Measurements from ENCODE around the gene SERTAD1. TPM values are rescaled to one million over a fixed set of nuclear protein-coding genes. Genes with fewer than 3 reads are reported as not detected.
"Not testable (repeated sequence)": the region's sequence is repeated elsewhere in the genome, so short reads cannot be mapped to it uniquely, and the experiment has no call there.

The SERTAD1 gene
- total and polyA plus RNA-seq, 3 experiments from 2014 or later = 13.0 to 17.8 (median 15.9) TPM

DNA sequence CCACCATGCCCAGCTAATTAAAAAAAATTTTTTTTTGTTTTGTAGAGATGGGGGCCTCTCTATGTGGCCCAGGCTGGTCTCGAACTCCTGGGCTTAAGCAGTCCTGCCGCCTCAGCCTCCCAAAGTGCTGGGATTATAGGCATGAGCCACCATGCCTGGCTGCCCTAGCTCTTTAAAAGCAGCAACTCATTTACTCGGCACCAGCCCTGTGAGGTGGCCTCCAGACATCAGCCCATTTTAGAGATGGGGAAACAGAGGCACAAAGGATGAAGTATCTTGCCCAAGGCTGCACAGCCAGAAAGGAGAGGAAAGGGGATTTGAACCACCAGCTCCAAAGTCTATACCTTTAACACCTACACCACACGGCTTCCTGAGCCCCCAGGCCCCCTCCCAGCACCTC is 12.9 kb downstream of the SERTAD1 start:
- no peaks in the 10 kb centered on the region for H3K36me3 ChIP-seq (ENCODE audit: insufficient read depth, low read length)
- POLR2A ChIA-PET = interaction anchor here (0.5 kb wide), 1 partner anchor 412 kb away, joined by 4 read pairs; no protein-coding TSS in a partner anchor
- peaks cover 0 to 2% of the 10 kb centered on the region in 2 donors for H3K27me3 Mint-ChIP-seq

GRCh38 chr19:40411958-40412499 is 13.8 kb downstream of the SERTAD1 start:
- no peak overlapping the region for H3K4me3 Mint-ChIP-seq
- H3K36me3 Mint-ChIP-seq = no peaks in the 10 kb centered on the region
- H3K27ac ChIP-seq (ENCODE audit: low read depth, low read length) = no peak overlapping the region
- no peak overlapping the region for H3K27ac Mint-ChIP-seq
- no peak for DNase-seq
- H3K9me3 Mint-ChIP-seq = no peaks in the 10 kb centered on the region
- peaks cover 5 to 10% (median 7%) of the 10 kb centered on the region in 3 donors for H3K4me1 Mint-ChIP-seq
- ChIA-PET CTCF (interaction anchor here (1.0 to 1.3 kb wide), 4 partner anchors 9 to 54 kb away, joined by 3 to 5 read pairs (median 3); partner anchors contain the start of gene BLVRB), POLR2A (no interaction called here)
- H3K27me3 Mint-ChIP-seq = peaks cover 0 to 2% of the 10 kb centered on the region in 2 donors
- H3K4me1 ChIP-seq (ENCODE audit: insufficient read depth, low read length) = no peaks in the 10 kb centered on the region
- no peaks in the 10 kb centered on the region for H3K27me3 ChIP-seq (ENCODE audit: insufficient read depth, low read length, poor library complexity, severe bottlenecking)
- no peak overlapping the region for H3K4me3 ChIP-seq (ENCODE audit: low read length)
- H3K9me3 ChIP-seq (ENCODE audit: low read length) = no peaks in the 10 kb centered on the region
- no peaks in the 10 kb centered on the region for H3K36me3 ChIP-seq (ENCODE audit: insufficient read depth, low read length)

More for the DNA sequence above, 12.9 kb downstream of the SERTAD1 start:
- Histone ChIP-seq H3K4me1 (ENCODE audit: insufficient read depth, low read length) (no peaks in the 10 kb centered on the region), H3K4me3 (ENCODE audit: low read length) (no peak overlapping the region), H3K9me3 (ENCODE audit: low read length) (no peaks in the 10 kb centered on the region), H3K27ac (ENCODE audit: low read depth, low read length) (no peak overlapping the region), H3K27me3 (ENCODE audit: insufficient read depth, low read length, poor library complexity, severe bottlenecking) (no peaks in the 10 kb centered on the region)
- Mint-ChIP-seq H3K36me3 (no peaks in the 10 kb centered on the region), H3K4me3 (no peak overlapping the region), H3K4me1 (peaks cover 7 to 11% (median 9%) of the 10 kb centered on the region in 3 donors), H3K9me3 (no peaks in the 10 kb centered on the region), H3K27ac (no peak overlapping the region)
- no peak for DNase-seq
- CTCF ChIA-PET = interaction anchor here (1.0 to 1.3 kb wide), 4 partner anchors 8 to 53 kb away, joined by 3 to 5 read pairs (median 3); partner anchors contain the start of gene BLVRB

- H3K9me3 ChIP-seq (ENCODE audit: low read length) = no peaks in the 10 kb centered on the region
- Mint-ChIP-seq H3K9me3 (no peaks in the 10 kb centered on the region), H3K27ac (no peak overlapping the region), H3K4me1 (peaks cover 3 to 7% (median 4%) of the 10 kb centered on the region in 3 donors), H3K4me3 (no peak overlapping the region), H3K27me3 (peaks cover 0 to 2% of the 10 kb centered on the region in 2 donors), H3K36me3 (no peaks in the 10 kb centered on the region)
- DNase-seq = no peak
- ChIA-PET CTCF (interaction anchor here (0.9 to 1.2 kb wide), 3 partner anchors 9 to 106 kb away, joined by 3 to 8 read pairs (median 3); no protein-coding TSS in a partner anchor), POLR2A (no interaction called here)
- H3K4me1 ChIP-seq (ENCODE audit: insufficient read depth, low read length) = no peaks in the 10 kb centered on the region
- no peaks in the 10 kb centered on the region for H3K27me3 ChIP-seq (ENCODE audit: insufficient read depth, low read length, poor library complexity, severe bottlenecking)
- H3K4me3 ChIP-seq (ENCODE audit: low read length) = no peak overlapping the region
- no peak overlapping the region for H3K27ac ChIP-seq (ENCODE audit: low read depth, low read length)
- no peaks in the 10 kb centered on the region for H3K36me3 ChIP-seq (ENCODE audit: insufficient read depth, low read length)
Measured at GRCh38 chr19:40411125-40411842, 14.5 kb downstream of the SERTAD1 start.

GRCh38 chr19:40410030-40410389 is 15.8 kb downstream of the SERTAD1 start:
- H3K4me1 Mint-ChIP-seq = peaks cover 3 to 9% (median 7%) of the 10 kb centered on the region in 3 donors
- H3K27me3 Mint-ChIP-seq = peaks cover 0 to 2% of the 10 kb centered on the region in 2 donors
- H3K9me3 ChIP-seq (ENCODE audit: low read length) = no peaks in the 10 kb centered on the region
- no peak for DNase-seq
- no peaks in the 10 kb centered on the region for H3K36me3 ChIP-seq (ENCODE audit: insufficient read depth, low read length)
- H3K9me3 Mint-ChIP-seq = no peaks in the 10 kb centered on the region
- CTCF ChIA-PET = no interaction called here
- POLR2A ChIA-PET = no interaction called here
- H3K27ac Mint-ChIP-seq = no peak overlapping the region
- H3K36me3 Mint-ChIP-seq = peaks cover 0 to 1% (median 0%) of the 10 kb centered on the region in 3 donors
- H3K4me3 Mint-ChIP-seq = no peak overlapping the region
- no peak overlapping the region for H3K27ac ChIP-seq (ENCODE audit: low read depth, low read length)
- H3K4me1 ChIP-seq (ENCODE audit: insufficient read depth, low read length) = no peaks in the 10 kb centered on the region
- H3K27me3 ChIP-seq (ENCODE audit: insufficient read depth, low read length, poor library complexity, severe bottlenecking) = no peaks in the 10 kb centered on the region
- no peak overlapping the region for H3K4me3 ChIP-seq (ENCODE audit: low read length)

DNA sequence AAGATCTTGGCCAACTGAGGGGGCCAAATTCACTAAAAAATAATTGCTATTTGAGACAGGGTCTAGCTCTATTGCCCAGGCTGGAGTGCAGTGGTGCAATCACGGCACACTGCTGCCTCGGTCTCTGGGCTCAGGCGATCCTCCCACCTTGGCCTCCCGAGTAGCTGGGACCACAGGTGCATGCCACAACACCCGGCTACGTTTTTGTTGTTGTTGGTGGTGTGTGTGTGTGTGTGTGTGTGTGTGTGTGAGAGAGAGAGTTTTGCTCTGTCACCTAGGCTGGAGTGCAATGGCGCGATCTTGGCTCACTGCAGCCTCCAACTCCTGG is 17.2 kb downstream of the SERTAD1 start:
- H3K27ac ChIP-seq (ENCODE audit: low read depth, low read length); H3K4me3 Mint-ChIP-seq; H3K27ac Mint-ChIP-seq; H3K4me3 ChIP-seq (ENCODE audit: low read length); DNase-seq; H3K9me3 Mint-ChIP-seq; H3K27me3 Mint-ChIP-seq; POLR2A ChIA-PET; H3K27me3 ChIP-seq (ENCODE audit: insufficient read depth, low read length, poor library complexity, severe bottlenecking); H3K36me3 ChIP-seq (ENCODE audit: insufficient read depth, low read length); H3K4me1 ChIP-seq (ENCODE audit: insufficient read depth, low read length); H3K9me3 ChIP-seq (ENCODE audit: low read length); H3K36me3 Mint-ChIP-seq: not testable (repeated sequence)
- peaks cover 3 to 14% (median 14%) of the 10 kb centered on the region in 3 donors for H3K4me1 Mint-ChIP-seq
- CTCF ChIA-PET = interaction anchor here (1.4 to 2.1 kb wide), 2 partner anchors 12 to 14 kb away, joined by 5 to 10 read pairs; no protein-coding TSS in a partner anchor

DNA sequence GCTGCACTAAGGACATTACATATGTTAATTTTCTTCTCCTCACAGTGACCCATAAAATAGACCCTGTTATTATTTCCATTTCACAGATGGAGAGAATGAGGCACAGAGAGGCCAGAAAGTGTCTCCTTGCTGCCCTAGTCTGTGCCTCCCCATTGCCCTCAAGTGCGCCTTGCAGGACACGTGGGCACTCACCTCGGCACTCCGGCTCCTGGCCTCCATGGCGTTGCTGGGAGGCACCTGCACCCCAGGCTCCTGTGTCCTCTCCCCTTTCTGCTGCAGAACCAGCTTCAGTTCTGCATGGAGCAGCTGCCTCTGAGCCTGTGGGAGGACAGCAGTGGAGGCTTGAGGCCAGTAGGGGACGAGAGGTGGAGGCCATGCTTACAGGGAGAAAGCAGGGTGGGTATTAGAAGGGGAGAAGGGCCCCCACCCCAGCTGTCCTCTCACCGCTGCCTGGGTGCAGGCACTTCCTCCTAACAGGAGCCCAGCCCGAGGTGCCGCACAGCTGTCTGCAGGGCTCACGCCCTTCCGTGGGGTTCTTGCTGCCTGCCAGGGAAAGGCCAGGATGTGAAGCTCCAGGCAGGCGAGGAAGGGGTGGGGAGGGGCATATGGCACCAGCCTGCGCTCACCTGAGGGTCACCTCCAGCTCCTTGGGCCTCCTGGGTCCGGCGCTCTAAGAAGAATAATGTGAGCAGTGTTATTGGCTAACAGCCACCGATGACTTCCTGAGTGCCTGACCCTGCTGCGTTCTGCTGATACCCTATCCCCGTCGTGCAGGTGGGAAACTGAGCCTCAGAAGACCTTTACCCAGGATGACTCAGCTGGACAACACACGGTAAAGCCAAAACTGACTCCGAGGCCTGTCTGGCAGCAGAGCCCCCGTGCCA is 17.8 kb downstream of the SERTAD1 start:
- DNase-seq = no peak
- Mint-ChIP-seq H3K9me3 (peaks cover 0 to 2% (median 0%) of the 10 kb centered on the region in 5 donors), H3K27ac (peak overlapping the region in 1 of 8 donors; percentile 51), H3K4me1 (peaks cover 5 to 20% (median 18%) of the 10 kb centered on the region in 3 donors), H3K4me3 (no peak overlapping the region), H3K36me3 (peaks cover 0 to 1% (median 1%) of the 10 kb centered on the region in 3 donors), H3K27me3 (peaks cover 0 to 2% of the 10 kb centered on the region in 2 donors)
- peaks cover 5% of the 10 kb centered on the region for H3K4me1 ChIP-seq (ENCODE audit: insufficient read depth, low read length)
- H3K27me3 ChIP-seq (ENCODE audit: insufficient read depth, low read length, poor library complexity, severe bottlenecking) = no peaks in the 10 kb centered on the region
- H3K36me3 ChIP-seq (ENCODE audit: insufficient read depth, low read length) = no peaks in the 10 kb centered on the region
- no peak overlapping the region for H3K27ac ChIP-seq (ENCODE audit: low read depth, low read length)
- POLR2A ChIA-PET = no interaction called here
- CTCF ChIA-PET = interaction anchor here (1.4 to 2.1 kb wide), 2 partner anchors 13 to 15 kb away, joined by 5 to 10 read pairs; no protein-coding TSS in a partner anchor
- H3K9me3 ChIP-seq (ENCODE audit: low read length) = no peaks in the 10 kb centered on the region
- H3K4me3 ChIP-seq (ENCODE audit: low read length) = no peak overlapping the region

DNA sequence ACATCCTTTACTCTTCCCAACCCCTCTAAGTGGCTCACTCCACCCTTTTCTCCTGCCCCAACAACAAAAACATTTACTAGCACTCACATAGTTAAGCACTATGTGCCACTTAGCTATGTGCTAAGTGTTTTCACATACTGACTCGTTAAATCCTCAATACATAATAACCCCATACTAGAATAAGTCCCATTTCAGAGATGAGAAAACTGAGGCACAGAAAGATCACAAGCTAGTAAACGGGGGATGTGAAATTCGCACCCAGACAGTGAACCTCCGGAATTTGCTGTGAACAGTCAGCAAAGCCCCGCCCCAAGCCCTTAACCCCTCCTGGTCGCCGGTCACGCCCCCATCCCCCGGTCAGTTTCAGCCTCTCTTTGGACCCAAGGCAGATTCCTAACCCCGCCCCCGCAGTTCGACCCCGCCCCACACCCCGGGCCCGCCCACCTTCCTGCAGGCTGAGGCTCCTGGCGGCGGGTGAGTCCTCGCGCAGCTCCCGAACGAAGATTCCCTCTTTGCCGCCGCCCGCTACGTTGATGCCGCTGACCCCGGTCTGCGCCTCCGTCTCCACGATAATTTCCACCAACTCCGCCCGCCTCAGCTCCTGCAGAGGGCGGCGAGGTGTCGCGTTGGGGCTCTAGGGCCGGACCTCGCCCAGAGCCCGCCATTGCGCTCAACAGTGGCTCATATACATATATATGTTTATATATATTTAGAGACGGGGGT is 22.4 kb downstream of the SERTAD1 start:
- peak overlapping the region; percentile 78 to 99 (median 95) for H3K4me3 Mint-ChIP-seq
- DNase-seq = peak; percentile 64 to 82 (median 77)
- H3K4me3 ChIP-seq (ENCODE audit: low read length) = peak overlapping the region; percentile 80
- POLR2A ChIA-PET = interaction anchor here (1.1 to 2.4 kb wide), 3 partner anchors 17 to 202 kb away, joined by 3 to 7 read pairs (median 7); partner anchors contain the start of gene BLVRB
- H3K9me3 Mint-ChIP-seq = peaks cover 0 to 2% (median 0%) of the 10 kb centered on the region in 5 donors
- H3K36me3 Mint-ChIP-seq = peaks cover 0 to 1% (median 1%) of the 10 kb centered on the region in 3 donors
- peaks cover 2 to 5% of the 10 kb centered on the region in 2 donors for H3K27me3 Mint-ChIP-seq
- no peaks in the 10 kb centered on the region for H3K9me3 ChIP-seq (ENCODE audit: low read length)
- H3K4me1 Mint-ChIP-seq = peaks cover 15 to 25% (median 25%) of the 10 kb centered on the region in 3 donors
- H3K27me3 ChIP-seq (ENCODE audit: insufficient read depth, low read length, poor library complexity, severe bottlenecking) = no peaks in the 10 kb centered on the region
- CTCF ChIA-PET = interaction anchor here (2.1 to 3.2 kb wide), 2 partner anchors 17 to 61 kb away, joined by 6 to 18 read pairs; partner anchors contain the start of gene BLVRB
- H3K27ac ChIP-seq (ENCODE audit: low read depth, low read length) = peak overlapping the region; percentile 65
- peaks cover 5% of the 10 kb centered on the region for H3K4me1 ChIP-seq (ENCODE audit: insufficient read depth, low read length)
- no peaks in the 10 kb centered on the region for H3K36me3 ChIP-seq (ENCODE audit: insufficient read depth, low read length)
- H3K27ac Mint-ChIP-seq = peak overlapping the region; percentile 8 to 93 (median 91)
